Renal cortical epithelial cell (primary cell): Measurements from ENCODE around the gene RNASE13. TPM values are rescaled to one million over a fixed set of nuclear protein-coding genes. Genes with fewer than 3 reads are reported as not detected.
"Not testable (repeated sequence)": the region's sequence is repeated elsewhere in the genome, so short reads cannot be mapped to it uniquely, and the experiment has no call there.

ENCODE experiments used
- DNase-seq: peaks from one replicate; pipeline ENCODE4 v3.0.0-alpha.2; 2011; ENCODE audit warnings: low read depth
- total RNA-seq: library from RNA; depleted of rRNA; stranded (reverse); fragments of >200 nt; gene quantifications from 2 replicates; pipeline ENCODE4 v1.2.3, GENCODE V29; 2014

RNASE13 gene
- total RNA-seq, 1 donor from 2014 or later = not detected

- DNase-seq = no peak
Measured at GRCh38 chr14:20989471-20989786, 45.2 kb downstream of the RNASE13 start.

- no peak for DNase-seq
Measured at GRCh38 chr14:20988717-20989470, 45.7 kb downstream of the RNASE13 start.

DNA sequence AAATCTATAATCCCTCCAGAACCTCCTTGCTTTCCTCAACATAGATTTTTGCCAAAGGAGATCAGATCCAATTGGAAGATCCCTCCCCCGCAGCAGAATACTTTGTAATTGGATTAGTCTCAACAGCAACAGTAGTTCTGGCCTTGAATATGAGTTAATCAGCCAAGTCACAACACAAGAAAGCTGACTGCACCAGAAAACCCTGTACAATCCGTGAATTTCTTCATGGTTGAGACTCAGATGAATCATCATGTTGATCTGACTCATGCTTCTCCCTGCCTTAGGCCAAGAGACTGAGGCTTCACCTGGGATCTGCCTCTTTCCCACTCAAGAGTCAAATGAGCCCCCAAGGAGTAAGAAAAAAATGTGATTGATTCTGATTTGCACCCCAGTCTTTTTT lies 47.8 kb downstream of the RNASE13 start:
- DNase-seq = peak; percentile 99

DNA sequence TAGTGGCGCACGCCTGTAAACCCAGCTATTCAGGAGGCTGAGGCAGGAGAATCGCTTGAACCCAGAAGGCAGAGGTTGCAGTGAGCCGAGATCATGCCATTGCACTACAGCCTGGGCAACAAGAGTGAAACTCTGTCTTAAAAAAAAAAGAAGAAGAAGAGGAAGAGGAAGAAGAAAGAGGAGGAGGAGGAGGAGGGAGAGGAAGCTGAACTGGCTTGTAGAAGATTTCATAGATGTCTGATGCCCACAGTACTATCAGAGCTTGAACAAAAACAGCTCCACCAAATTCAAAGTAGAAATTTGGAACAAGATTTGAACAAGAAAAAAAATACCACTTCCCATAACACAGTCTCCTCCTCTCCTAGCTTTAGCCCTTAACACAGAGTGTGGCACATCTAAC lies 49.0 kb downstream of the RNASE13 start:
- DNase-seq = not testable (repeated sequence)

Other genes with a start within 250 kb of the RNASE13 start
- 0.52 TPM in 1 of 2 replicates, not detected in the other for gene RNASE1, start 232.0 kb downstream of the RNASE13 start, total RNA-seq
- gene RNASE3, start 143.4 kb downstream of the RNASE13 start, total RNA-seq = not detected in 2 replicates
- not detected in 2 replicates for gene RNASE2, start 79.3 kb downstream of the RNASE13 start, total RNA-seq
- 44.0 and 56.3 TPM in 2 replicates for gene METTL17, start 44.8 kb downstream of the RNASE13 start, total RNA-seq
- not detected in 2 replicates for gene SLC39A2, start 35.5 kb downstream of the RNASE13 start, total RNA-seq
- gene NDRG2, start 9.7 kb downstream of the RNASE13 start, total RNA-seq = 0.35 and 4.6 TPM in 2 replicates
- not detected in 2 replicates for gene TPPP2, start 4.6 kb downstream of the RNASE13 start, total RNA-seq
- gene RNASE7, start 7.6 kb upstream of the RNASE13 start, total RNA-seq = not detected in 2 replicates
- not detected in 2 replicates for gene RNASE8, start 23.0 kb upstream of the RNASE13 start, total RNA-seq
- 42.0 and 64.4 TPM in 2 replicates for gene ARHGEF40, start 35.5 kb upstream of the RNASE13 start, total RNA-seq
- gene ZNF219, start 63.8 kb upstream of the RNASE13 start, total RNA-seq = 6.6 and 14.9 TPM in 2 replicates
- 0.10 and 0.35 TPM in 2 replicates for gene TMEM253, start 66.3 kb upstream of the RNASE13 start, total RNA-seq
- not detected in 2 replicates for gene OR5AU1, start 121.3 kb upstream of the RNASE13 start, total RNA-seq
- 524 and 834 TPM in 2 replicates for gene HNRNPC, start 234.6 kb upstream of the RNASE13 start, total RNA-seq
- 0.05 TPM in 1 of 2 replicates, not detected in the other for gene RPGRIP1, start 245.3 kb upstream of the RNASE13 start, total RNA-seq